Peyer's patch (tissue), 4 donors: ENCODE results near the gene DVL2.

Experiments used
- POLR2A ChIP-seq, 2 donors: fragments of 450-650 bp; IDR thresholded peaks; one replicate each; pipeline ENCODE4 v1.5.1; 2017; ENCODE audit warnings: antibody characterized with exemption in 2 of 2, mild to moderate bottlenecking in 2 of 2, moderate library complexity in 2 of 2
- TF ChIP-seq, protein P1 (sequence below), 6 experiments: fragments of 450-650 bp in 4 of 6; fragments of 200-600 bp in 2 of 6; sonication (generic) in 1 of 6; IDR thresholded peaks; one replicate each; pipeline ENCODE4 v1.5.1; 2017 to 2019; ENCODE audit warnings: antibody characterized with exemption in 6 of 6, mild to moderate bottlenecking in 3 of 6, moderate library complexity in 1 of 6

DNA sequence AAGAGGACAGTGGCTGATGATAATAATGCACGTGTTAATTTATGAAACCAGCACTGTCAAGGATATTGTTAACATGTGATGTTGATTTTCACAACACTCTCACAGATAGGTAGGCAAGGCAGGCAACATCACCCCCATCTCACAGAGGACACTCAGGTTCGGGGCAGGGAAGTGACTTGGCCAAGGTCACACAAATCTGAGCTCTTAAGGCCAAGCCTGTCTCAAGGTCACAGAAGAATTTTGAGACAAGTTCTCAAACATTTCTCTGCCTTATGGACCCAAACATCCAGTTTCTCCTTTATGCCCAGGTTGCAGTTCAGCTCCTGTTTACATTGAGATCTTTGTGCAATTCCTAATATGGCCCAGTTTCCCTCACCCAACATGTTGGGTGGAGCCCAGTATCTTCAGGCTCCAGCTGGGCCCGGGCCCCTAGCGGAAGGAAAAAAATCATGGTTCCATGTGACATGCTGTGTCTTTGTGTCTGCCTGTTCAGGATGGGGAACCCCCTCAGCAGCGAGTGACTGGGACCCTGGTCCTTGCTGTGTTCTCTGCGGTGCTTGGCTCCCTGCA is 48.5 kb upstream of the DVL2 start:
- TF ChIP-seq, protein P1, sequence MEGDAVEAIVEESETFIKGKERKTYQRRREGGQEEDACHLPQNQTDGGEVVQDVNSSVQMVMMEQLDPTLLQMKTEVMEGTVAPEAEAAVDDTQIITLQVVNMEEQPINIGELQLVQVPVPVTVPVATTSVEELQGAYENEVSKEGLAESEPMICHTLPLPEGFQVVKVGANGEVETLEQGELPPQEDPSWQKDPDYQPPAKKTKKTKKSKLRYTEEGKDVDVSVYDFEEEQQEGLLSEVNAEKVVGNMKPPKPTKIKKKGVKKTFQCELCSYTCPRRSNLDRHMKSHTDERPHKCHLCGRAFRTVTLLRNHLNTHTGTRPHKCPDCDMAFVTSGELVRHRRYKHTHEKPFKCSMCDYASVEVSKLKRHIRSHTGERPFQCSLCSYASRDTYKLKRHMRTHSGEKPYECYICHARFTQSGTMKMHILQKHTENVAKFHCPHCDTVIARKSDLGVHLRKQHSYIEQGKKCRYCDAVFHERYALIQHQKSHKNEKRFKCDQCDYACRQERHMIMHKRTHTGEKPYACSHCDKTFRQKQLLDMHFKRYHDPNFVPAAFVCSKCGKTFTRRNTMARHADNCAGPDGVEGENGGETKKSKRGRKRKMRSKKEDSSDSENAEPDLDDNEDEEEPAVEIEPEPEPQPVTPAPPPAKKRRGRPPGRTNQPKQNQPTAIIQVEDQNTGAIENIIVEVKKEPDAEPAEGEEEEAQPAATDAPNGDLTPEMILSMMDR (IDR thresholded peaks at IDR 0.05), result peak in 1 of 6 experiments; percentile 5
- TF ChIP-seq POLR2A (IDR thresholded peaks at IDR 0.05), result no peak
